ENCODE measurements around the gene OAS1. TPM values are rescaled to one million over a fixed set of nuclear protein-coding genes. Genes with fewer than 3 reads are reported as not detected.

Gene OAS1
- total and polyA plus RNA-seq, 2 of the 8 experiments (the other 6 are each of a cell fraction or from before 2014, with no cell fraction given) = 0.23 TPM; not detected in 1

DNA sequence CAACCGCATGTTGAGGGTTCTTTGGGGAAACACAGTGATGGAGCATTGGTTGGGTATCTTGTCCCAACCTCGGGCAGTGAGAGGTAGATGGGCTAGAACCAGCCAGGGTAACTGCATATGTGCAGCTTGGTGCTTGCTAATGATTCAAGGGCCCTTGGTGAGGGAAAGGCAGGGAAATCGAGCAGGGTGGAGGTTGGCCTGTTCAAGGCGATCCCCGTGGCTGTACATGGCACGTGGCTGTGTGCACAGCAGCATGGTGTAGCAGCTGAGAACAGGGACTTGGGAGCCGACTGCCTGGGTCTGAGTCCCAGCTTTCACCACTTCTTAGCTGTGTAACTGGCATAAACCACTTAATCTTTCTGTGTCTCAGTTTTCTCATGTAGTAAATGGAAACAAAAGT lies 45.5 kb upstream of the OAS1 start (continued):
- TF ChIP-seq, protein P1, sequence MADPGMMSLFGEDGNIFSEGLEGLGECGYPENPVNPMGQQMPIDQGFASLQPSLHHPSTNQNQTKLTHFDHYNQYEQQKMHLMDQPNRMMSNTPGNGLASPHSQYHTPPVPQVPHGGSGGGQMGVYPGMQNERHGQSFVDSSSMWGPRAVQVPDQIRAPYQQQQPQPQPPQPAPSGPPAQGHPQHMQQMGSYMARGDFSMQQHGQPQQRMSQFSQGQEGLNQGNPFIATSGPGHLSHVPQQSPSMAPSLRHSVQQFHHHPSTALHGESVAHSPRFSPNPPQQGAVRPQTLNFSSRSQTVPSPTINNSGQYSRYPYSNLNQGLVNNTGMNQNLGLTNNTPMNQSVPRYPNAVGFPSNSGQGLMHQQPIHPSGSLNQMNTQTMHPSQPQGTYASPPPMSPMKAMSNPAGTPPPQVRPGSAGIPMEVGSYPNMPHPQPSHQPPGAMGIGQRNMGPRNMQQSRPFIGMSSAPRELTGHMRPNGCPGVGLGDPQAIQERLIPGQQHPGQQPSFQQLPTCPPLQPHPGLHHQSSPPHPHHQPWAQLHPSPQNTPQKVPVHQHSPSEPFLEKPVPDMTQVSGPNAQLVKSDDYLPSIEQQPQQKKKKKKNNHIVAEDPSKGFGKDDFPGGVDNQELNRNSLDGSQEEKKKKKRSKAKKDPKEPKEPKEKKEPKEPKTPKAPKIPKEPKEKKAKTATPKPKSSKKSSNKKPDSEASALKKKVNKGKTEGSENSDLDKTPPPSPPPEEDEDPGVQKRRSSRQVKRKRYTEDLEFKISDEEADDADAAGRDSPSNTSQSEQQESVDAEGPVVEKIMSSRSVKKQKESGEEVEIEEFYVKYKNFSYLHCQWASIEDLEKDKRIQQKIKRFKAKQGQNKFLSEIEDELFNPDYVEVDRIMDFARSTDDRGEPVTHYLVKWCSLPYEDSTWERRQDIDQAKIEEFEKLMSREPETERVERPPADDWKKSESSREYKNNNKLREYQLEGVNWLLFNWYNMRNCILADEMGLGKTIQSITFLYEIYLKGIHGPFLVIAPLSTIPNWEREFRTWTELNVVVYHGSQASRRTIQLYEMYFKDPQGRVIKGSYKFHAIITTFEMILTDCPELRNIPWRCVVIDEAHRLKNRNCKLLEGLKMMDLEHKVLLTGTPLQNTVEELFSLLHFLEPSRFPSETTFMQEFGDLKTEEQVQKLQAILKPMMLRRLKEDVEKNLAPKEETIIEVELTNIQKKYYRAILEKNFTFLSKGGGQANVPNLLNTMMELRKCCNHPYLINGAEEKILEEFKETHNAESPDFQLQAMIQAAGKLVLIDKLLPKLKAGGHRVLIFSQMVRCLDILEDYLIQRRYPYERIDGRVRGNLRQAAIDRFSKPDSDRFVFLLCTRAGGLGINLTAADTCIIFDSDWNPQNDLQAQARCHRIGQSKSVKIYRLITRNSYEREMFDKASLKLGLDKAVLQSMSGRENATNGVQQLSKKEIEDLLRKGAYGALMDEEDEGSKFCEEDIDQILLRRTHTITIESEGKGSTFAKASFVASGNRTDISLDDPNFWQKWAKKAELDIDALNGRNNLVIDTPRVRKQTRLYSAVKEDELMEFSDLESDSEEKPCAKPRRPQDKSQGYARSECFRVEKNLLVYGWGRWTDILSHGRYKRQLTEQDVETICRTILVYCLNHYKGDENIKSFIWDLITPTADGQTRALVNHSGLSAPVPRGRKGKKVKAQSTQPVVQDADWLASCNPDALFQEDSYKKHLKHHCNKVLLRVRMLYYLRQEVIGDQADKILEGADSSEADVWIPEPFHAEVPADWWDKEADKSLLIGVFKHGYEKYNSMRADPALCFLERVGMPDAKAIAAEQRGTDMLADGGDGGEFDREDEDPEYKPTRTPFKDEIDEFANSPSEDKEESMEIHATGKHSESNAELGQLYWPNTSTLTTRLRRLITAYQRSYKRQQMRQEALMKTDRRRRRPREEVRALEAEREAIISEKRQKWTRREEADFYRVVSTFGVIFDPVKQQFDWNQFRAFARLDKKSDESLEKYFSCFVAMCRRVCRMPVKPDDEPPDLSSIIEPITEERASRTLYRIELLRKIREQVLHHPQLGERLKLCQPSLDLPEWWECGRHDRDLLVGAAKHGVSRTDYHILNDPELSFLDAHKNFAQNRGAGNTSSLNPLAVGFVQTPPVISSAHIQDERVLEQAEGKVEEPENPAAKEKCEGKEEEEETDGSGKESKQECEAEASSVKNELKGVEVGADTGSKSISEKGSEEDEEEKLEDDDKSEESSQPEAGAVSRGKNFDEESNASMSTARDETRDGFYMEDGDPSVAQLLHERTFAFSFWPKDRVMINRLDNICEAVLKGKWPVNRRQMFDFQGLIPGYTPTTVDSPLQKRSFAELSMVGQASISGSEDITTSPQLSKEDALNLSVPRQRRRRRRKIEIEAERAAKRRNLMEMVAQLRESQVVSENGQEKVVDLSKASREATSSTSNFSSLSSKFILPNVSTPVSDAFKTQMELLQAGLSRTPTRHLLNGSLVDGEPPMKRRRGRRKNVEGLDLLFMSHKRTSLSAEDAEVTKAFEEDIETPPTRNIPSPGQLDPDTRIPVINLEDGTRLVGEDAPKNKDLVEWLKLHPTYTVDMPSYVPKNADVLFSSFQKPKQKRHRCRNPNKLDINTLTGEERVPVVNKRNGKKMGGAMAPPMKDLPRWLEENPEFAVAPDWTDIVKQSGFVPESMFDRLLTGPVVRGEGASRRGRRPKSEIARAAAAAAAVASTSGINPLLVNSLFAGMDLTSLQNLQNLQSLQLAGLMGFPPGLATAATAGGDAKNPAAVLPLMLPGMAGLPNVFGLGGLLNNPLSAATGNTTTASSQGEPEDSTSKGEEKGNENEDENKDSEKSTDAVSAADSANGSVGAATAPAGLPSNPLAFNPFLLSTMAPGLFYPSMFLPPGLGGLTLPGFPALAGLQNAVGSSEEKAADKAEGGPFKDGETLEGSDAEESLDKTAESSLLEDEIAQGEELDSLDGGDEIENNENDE (IDR thresholded peaks at IDR 0.05; ENCODE audit: insufficient replicate concordance, low read length) = no peak
- TF ChIP-seq, protein P2, sequence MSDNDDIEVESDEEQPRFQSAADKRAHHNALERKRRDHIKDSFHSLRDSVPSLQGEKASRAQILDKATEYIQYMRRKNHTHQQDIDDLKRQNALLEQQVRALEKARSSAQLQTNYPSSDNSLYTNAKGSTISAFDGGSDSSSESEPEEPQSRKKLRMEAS (IDR thresholded peaks at IDR 0.05) = no peak
- TF ChIP-seq TBP (IDR thresholded peaks at IDR 0.05; ENCODE audit: low read depth, low read length) = no peak
- no peak for TF ChIP-seq JUN (IDR thresholded peaks at IDR 0.05; ENCODE audit: low read depth, low read length)
